Measurements from ENCODE around the gene SLC7A7. TPM values are rescaled to one million over a fixed set of nuclear protein-coding genes. Genes with fewer than 3 reads are reported as not detected.

The SLC7A7 gene
- total and polyA plus RNA-seq, 2 of the 13 experiments (the other 11 are each of a cell fraction or from before 2014, with no cell fraction given): 0.13 to 0.63 TPM

DNA sequence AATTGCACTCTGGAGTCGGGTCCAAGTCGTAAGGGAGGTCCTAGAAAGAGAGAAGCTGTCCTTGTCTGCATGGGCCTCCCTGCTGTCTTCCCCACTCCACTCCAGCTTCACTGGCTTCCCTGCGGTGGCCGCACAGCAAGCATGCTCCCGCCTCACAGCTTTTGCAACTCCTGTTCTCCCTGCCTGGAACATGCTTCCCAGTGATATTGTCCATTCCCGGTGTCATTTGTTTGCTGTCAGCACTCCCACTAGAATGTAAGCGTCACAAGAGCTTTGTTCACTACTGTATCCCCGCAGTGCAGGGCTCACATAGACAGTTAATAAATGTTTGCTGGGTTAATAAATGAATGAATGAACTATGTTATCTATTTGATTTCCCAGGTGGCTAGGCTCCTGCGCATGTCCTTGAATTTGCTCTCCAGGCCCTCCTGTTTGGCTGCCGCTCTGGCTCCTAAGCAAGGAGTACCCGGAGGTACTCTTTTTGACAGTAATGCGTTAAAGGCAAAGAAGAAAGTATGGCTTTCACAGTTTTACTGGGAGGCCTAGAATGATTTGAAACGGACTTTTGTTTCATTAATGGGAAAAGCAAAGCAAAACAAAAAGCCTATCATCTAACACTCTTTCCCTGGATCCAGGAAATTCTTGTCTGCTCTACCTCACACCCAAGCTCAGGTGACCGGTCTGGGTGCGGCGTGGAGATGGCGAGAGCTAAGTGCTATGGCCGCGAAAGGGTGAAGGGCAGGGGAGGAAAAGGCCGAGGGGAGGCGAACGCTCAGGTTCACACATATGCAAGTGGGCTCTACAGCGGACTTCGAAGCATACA, 6.2 kb upstream of the SLC7A7 start (continued):
- TF ChIP-seq ZNF816 (CRISPR knock-in tag; IDR thresholded peaks at IDR 0.05; ENCODE audit: borderline replicate concordance): no peak
- TF ChIP-seq MED1 (CRISPR knock-in tag; IDR thresholded peaks at IDR 0.05): peak; percentile 58; the same call in 1 of the 2 replicates
- TF ChIP-seq SATB2 (CRISPR knock-in tag; IDR thresholded peaks at IDR 0.05): peak; percentile 90
- peak; percentile 97 for TF ChIP-seq ZFP37 (CRISPR knock-in tag; IDR thresholded peaks at IDR 0.05; ENCODE audit: borderline replicate concordance)
- peak; percentile 94 for TF ChIP-seq JARID2 (CRISPR knock-in tag; IDR thresholded peaks at IDR 0.05; ENCODE audit: insufficient replicate concordance)
- TF ChIP-seq MTF1 (CRISPR knock-in tag; IDR thresholded peaks at IDR 0.05): no peak
- no peak for TF ChIP-seq TCF7 (IDR thresholded peaks at IDR 0.05; ENCODE audit: low read depth)
- TF ChIP-seq, protein P1, sequence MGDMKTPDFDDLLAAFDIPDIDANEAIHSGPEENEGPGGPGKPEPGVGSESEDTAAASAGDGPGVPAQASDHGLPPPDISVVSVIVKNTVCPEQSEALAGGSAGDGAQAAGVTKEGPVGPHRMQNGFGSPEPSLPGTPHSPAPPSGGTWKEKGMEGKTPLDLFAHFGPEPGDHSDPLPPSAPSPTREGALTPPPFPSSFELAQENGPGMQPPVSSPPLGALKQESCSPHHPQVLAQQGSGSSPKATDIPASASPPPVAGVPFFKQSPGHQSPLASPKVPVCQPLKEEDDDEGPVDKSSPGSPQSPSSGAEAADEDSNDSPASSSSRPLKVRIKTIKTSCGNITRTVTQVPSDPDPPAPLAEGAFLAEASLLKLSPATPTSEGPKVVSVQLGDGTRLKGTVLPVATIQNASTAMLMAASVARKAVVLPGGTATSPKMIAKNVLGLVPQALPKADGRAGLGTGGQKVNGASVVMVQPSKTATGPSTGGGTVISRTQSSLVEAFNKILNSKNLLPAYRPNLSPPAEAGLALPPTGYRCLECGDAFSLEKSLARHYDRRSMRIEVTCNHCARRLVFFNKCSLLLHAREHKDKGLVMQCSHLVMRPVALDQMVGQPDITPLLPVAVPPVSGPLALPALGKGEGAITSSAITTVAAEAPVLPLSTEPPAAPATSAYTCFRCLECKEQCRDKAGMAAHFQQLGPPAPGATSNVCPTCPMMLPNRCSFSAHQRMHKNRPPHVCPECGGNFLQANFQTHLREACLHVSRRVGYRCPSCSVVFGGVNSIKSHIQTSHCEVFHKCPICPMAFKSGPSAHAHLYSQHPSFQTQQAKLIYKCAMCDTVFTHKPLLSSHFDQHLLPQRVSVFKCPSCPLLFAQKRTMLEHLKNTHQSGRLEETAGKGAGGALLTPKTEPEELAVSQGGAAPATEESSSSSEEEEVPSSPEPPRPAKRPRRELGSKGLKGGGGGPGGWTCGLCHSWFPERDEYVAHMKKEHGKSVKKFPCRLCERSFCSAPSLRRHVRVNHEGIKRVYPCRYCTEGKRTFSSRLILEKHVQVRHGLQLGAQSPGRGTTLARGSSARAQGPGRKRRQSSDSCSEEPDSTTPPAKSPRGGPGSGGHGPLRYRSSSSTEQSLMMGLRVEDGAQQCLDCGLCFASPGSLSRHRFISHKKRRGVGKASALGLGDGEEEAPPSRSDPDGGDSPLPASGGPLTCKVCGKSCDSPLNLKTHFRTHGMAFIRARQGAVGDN (CRISPR knock-in tag; IDR thresholded peaks at IDR 0.05): peak; percentile 85
- TF ChIP-seq, protein P2, sequence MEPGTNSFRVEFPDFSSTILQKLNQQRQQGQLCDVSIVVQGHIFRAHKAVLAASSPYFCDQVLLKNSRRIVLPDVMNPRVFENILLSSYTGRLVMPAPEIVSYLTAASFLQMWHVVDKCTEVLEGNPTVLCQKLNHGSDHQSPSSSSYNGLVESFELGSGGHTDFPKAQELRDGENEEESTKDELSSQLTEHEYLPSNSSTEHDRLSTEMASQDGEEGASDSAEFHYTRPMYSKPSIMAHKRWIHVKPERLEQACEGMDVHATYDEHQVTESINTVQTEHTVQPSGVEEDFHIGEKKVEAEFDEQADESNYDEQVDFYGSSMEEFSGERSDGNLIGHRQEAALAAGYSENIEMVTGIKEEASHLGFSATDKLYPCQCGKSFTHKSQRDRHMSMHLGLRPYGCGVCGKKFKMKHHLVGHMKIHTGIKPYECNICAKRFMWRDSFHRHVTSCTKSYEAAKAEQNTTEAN (CRISPR knock-in tag; conservative IDR thresholded peaks at IDR 0.05): peak; percentile 86
- peak; percentile 28; the same call in 1 of the 2 replicates for TF ChIP-seq GZF1 (CRISPR knock-in tag; IDR thresholded peaks at IDR 0.05)
- TF ChIP-seq, protein P3, sequence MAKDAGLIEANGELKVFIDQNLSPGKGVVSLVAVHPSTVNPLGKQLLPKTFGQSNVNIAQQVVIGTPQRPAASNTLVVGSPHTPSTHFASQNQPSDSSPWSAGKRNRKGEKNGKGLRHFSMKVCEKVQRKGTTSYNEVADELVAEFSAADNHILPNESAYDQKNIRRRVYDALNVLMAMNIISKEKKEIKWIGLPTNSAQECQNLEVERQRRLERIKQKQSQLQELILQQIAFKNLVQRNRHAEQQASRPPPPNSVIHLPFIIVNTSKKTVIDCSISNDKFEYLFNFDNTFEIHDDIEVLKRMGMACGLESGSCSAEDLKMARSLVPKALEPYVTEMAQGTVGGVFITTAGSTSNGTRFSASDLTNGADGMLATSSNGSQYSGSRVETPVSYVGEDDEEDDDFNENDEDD (CRISPR knock-in tag; IDR thresholded peaks at IDR 0.05; ENCODE audit: borderline replicate concordance): peak; percentile 97
- TF ChIP-seq, protein P4, sequence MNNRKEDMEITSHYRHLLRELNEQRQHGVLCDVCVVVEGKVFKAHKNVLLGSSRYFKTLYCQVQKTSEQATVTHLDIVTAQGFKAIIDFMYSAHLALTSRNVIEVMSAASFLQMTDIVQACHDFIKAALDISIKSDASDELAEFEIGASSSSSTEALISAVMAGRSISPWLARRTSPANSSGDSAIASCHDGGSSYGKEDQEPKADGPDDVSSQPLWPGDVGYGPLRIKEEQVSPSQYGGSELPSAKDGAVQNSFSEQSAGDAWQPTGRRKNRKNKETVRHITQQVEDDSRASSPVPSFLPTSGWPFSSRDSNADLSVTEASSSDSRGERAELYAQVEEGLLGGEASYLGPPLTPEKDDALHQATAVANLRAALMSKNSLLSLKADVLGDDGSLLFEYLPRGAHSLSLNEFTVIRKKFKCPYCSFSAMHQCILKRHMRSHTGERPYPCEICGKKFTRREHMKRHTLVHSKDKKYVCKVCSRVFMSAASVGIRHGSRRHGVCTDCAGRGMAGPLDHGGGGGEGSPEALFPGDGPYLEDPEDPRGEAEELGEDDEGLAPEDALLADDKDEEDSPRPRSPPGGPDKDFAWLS (CRISPR knock-in tag; IDR thresholded peaks at IDR 0.05; ENCODE audit: borderline replicate concordance): peak; percentile 56; the same call in 1 of the 2 replicates
- TF ChIP-seq MYC (CRISPR knock-in tag; IDR thresholded peaks at IDR 0.05; ENCODE audit: borderline replicate concordance): peak; percentile 68; the same call in 1 of the 2 replicates
- peak; percentile 78 for TF ChIP-seq ZNF501 (CRISPR knock-in tag; IDR thresholded peaks at IDR 0.05)
- TF ChIP-seq ZNF747 (CRISPR knock-in tag; IDR thresholded peaks at IDR 0.05; ENCODE audit: borderline replicate concordance): peak; percentile 70; the same call in 1 of the 2 replicates
- peak; percentile 69 for TF ChIP-seq SAP130 (CRISPR knock-in tag; IDR thresholded peaks at IDR 0.05; ENCODE audit: low read depth)

Data from HepG2 (cell line).